ENCODE measurements around the gene TM9SF1.

The TM9SF1 gene

GRCh38 chr14:24178399-24179178, 16.7 kb downstream of the TM9SF1 start:
- DNase-seq (ENCODE audit: low read depth), result no peak

- DNase-seq (ENCODE audit: low read depth), result no peak
These were observed 17.4 kb downstream of the TM9SF1 start for GRCh38 chr14:24177891-24178290.

GRCh38 chr14:24177041-24177825, 18.0 kb downstream of the TM9SF1 start:
- DNase-seq (ENCODE audit: low read depth), result no peak

GRCh38 chr14:24176599-24176998, 18.6 kb downstream of the TM9SF1 start:
- no peak for DNase-seq (ENCODE audit: low read depth)

GRCh38 chr14:24172871-24173281, 22.4 kb downstream of the TM9SF1 start:
- no peak for DNase-seq (ENCODE audit: low read depth)

- no peak for DNase-seq (ENCODE audit: low read depth)
These were observed 22.9 kb downstream of the TM9SF1 start for GRCh38 chr14:24172261-24172860.

GRCh38 chr14:24171422-24172260, 23.6 kb downstream of the TM9SF1 start, which contains the start of gene REC8:
Gene REC8 (plus strand): TSS chr14:24172080. CDS start chr14:24172553, 473 bp downstream.
- peak; percentile 65 for DNase-seq (ENCODE audit: low read depth)

GRCh38 chr14:24167469-24168114, 27.6 kb downstream of the TM9SF1 start:
- no peak for DNase-seq (ENCODE audit: low read depth)

GRCh38 chr14:24165785-24166184, 29.5 kb downstream of the TM9SF1 start:
- DNase-seq (ENCODE audit: low read depth), result no peak

GRCh38 chr14:24164518-24164991, 30.7 kb downstream of the TM9SF1 start:
- DNase-seq (ENCODE audit: low read depth), result no peak

GRCh38 chr14:24162093-24162492, 33.1 kb downstream of the TM9SF1 start:
- DNase-seq (ENCODE audit: low read depth), result no peak

- DNase-seq (ENCODE audit: low read depth), result peak; percentile 90
These were observed 34.1 kb downstream of the TM9SF1 start, which contains the start of gene IRF9 for GRCh38 chr14:24160850-24161804. Gene IRF9 (plus strand): TSS chr14:24161265. CDS start chr14:24162145, 880 bp downstream.

GRCh38 chr14:24160499-24160849, 34.8 kb downstream of the TM9SF1 start:
- DNase-seq (ENCODE audit: low read depth), result no peak

GRCh38 chr14:24159777-24160498, 35.3 kb downstream of the TM9SF1 start:
- DNase-seq (ENCODE audit: low read depth), result no peak

GRCh38 chr14:24157331-24157730, 37.9 kb downstream of the TM9SF1 start:
- no peak for DNase-seq (ENCODE audit: low read depth)

- DNase-seq (ENCODE audit: low read depth), result no peak
These were observed 38.4 kb downstream of the TM9SF1 start for GRCh38 chr14:24156840-24157239.

GRCh38 chr14:24155100-24155499, 40.1 kb downstream of the TM9SF1 start:
- DNase-seq (ENCODE audit: low read depth), result no peak

GRCh38 chr14:24151404-24152080, 43.7 kb downstream of the TM9SF1 start:
- DNase-seq (ENCODE audit: low read depth), result no peak

- DNase-seq (ENCODE audit: low read depth), result no peak
These were observed 44.2 kb downstream of the TM9SF1 start for GRCh38 chr14:24150993-24151392.
